K562 (cell line): ENCODE measurements around the gene SERPINF2. TPM values are rescaled to one million over a fixed set of nuclear protein-coding genes. Genes with fewer than 3 reads are reported as not detected.

Experiments used
- ATAC-seq: fragments of 200-7000 bp; cut with Tn5 transposase; 3 replicates; pipeline ENCODE4 v1.9.1; 2020; ENCODE audit warnings: moderate library complexity
- BruUV-seq: library from RNA; stranded (reverse); fragments of 400-500 nt; replicated peaks from 2 replicates; lab custom pipeline; 2021; lab: Mats Ljungman, UMichigan
- CTCF ChIA-PET: fragments of 300-600 bp; formaldehyde crosslinking; extraction: SDS; loops from one replicate; lab custom pipeline; 2021; ENCODE audit warnings: low intra/inter-chr PET ratio; lab: Yijun Ruan, JAX
- POLR2A ChIA-PET: fragments of 300-600, 350-650 bp; sonication (Branson Sonifier 250); formaldehyde crosslinking; extraction: SDS; loops from one replicate; lab custom pipeline; 2021; ENCODE audit warnings: antibody characterized with exemption, inconsistent platforms; lab: Yijun Ruan, JAX
- DNase-seq, 4 experiments: peaks; one replicate each; pipeline versions ENCODE4 v3.0.0 to v3.0.0-alpha.2; 2011 to 2018; ENCODE audit warnings: low spot score in 3 of 4, mixed read lengths in 3 of 4; ENCODE audit errors: extremely low read depth in 1 of 4
- FAIRE-seq: peaks from 2 replicates; lab custom pipeline; 2011; peaks lifted over from hg19 to GRCh38; lab: Jason Lieb, UNC
- H2AFZ ChIP-seq: 2 replicates; pipeline ENCODE4 v1.6.0; 2011; ENCODE audit warnings: low read depth, low read length, control low read depth, inconsistent platforms
- H3K27ac ChIP-seq: fragments of 200-600 bp; 3 replicates; pipeline ENCODE4 v1.8.0; 2011; ENCODE audit warnings: low read depth, mild to moderate bottlenecking, control low read depth, inconsistent platforms, low read length, moderate library complexity, mixed read lengths; ENCODE audit errors: extremely low read depth
- H3K27me3 ChIP-seq, 2 experiments: fragments of 300-600 bp in 1 of 2; 2 replicates in 1 of 2; 3 replicates in 1 of 2; pipeline versions ENCODE4 v1.6.0 to v1.8.0; 2011; ENCODE audit warnings: inconsistent platforms in 2 of 2, low read length in 2 of 2, mild to moderate bottlenecking in 1 of 2, mixed read lengths in 1 of 2, moderate library complexity in 1 of 2; ENCODE audit not compliant: control insufficient read depth in 2 of 2, insufficient read depth in 2 of 2
- H3K36me3 ChIP-seq: fragments of 300-600 bp; 3 replicates; pipeline ENCODE4 v1.8.0; 2011; ENCODE audit warnings: mild to moderate bottlenecking, low read length, inconsistent platforms; ENCODE audit not compliant: control insufficient read depth, insufficient read depth
- H3K4me1 ChIP-seq, 2 experiments: fragments of 200-600 bp in 1 of 2; replicated peaks in 1 of 2; 2 replicates in 1 of 2; 3 replicates in 1 of 2; pipeline versions ENCODE4 v1.5.1 to v1.8.0; 2011; ENCODE audit warnings: inconsistent platforms in 2 of 2, low read length in 2 of 2, mild to moderate bottlenecking in 1 of 2, mixed read lengths in 1 of 2, moderate library complexity in 1 of 2; ENCODE audit not compliant: control insufficient read depth in 2 of 2, insufficient read depth in 2 of 2
- H3K4me2 ChIP-seq: 2 replicates; pipeline ENCODE4 v1.6.1; 2011; ENCODE audit warnings: low read length, control low read depth, inconsistent platforms, mixed read lengths; ENCODE audit not compliant: insufficient read depth
- H3K4me3 ChIP-seq: fragments of 200-600 bp; sonication (generic), shearing (Covaris generic); 2 replicates; pipeline ENCODE4 v1.5.1; 2016; ENCODE audit warnings: control low read depth, inconsistent platforms
- H3K79me2 ChIP-seq: fragments of 200-600 bp; 3 replicates; pipeline ENCODE4 v1.8.0; 2011; ENCODE audit warnings: low read length, inconsistent platforms; ENCODE audit not compliant: control insufficient read depth, insufficient read depth
- H3K9ac ChIP-seq, 2 experiments: 2 replicates each; pipeline versions ENCODE4 v1.6.0 to v1.6.1; 2011; ENCODE audit warnings: low read depth in 2 of 2, low read length in 2 of 2, control low read depth in 1 of 2, inconsistent platforms in 1 of 2, mild to moderate bottlenecking in 1 of 2, mixed read lengths in 1 of 2; ENCODE audit not compliant: insufficient read depth in 1 of 2
- H3K9me1 ChIP-seq: one replicate; pipeline ENCODE4 v1.6.0; 2011; ENCODE audit warnings: inconsistent platforms, mild to moderate bottlenecking, low read length, moderate library complexity; ENCODE audit not compliant: control insufficient read depth, insufficient read depth
- H3K9me3 ChIP-seq: replicated peaks from 2 replicates; pipeline ENCODE4 v1.5.1; 2011; ENCODE audit warnings: low read depth, low read length, inconsistent platforms; ENCODE audit not compliant: control insufficient read depth, insufficient read depth
- H4K20me1 ChIP-seq: replicated peaks from 2 replicates; pipeline ENCODE4 v1.6.1; 2011; ENCODE audit warnings: low read length, inconsistent platforms, mixed read lengths; ENCODE audit not compliant: control insufficient read depth, insufficient read depth
- E2F6 ChIP-seq, 2 experiments: IDR thresholded peaks; 2 replicates each; pipeline ENCODE4 v1.6.1; 2011; ENCODE audit warnings: borderline replicate concordance in 1 of 2, control low read depth in 1 of 2, low read depth in 1 of 2, low read length in 1 of 2, mild to moderate bottlenecking in 1 of 2, mixed read lengths in 1 of 2, moderate library complexity in 1 of 2; ENCODE audit not compliant: insufficient read depth in 1 of 2, insufficient read length in 1 of 2, poor library complexity in 1 of 2, severe bottlenecking in 1 of 2; ENCODE audit errors: extremely low read depth in 1 of 2
- ETS1 ChIP-seq: conservative IDR thresholded peaks from 2 replicates; pipeline ENCODE4 v1.6.1; 2011; ENCODE audit warnings: low read depth, mild to moderate bottlenecking, low read length; ENCODE audit not compliant: control insufficient read depth
- L3MBTL2 ChIP-seq: fragments of 450-650 bp; IDR thresholded peaks from 2 replicates; pipeline ENCODE4 v1.6.1; 2016; ENCODE audit warnings: mild to moderate bottlenecking, moderate library complexity
- SAFB2 ChIP-seq: fragments of 200-400 bp; formaldehyde crosslinking; IDR thresholded peaks from 2 replicates; pipeline ENCODE4 v1.6.1; 2018; ENCODE audit warnings: borderline replicate concordance, low read length, low read depth, moderate library complexity; ENCODE audit not compliant: severe bottlenecking
- TOE1 ChIP-seq, 2 experiments: fragments of 450-650 bp in 1 of 2; sonication (generic) in 1 of 2; formaldehyde crosslinking in 1 of 2; IDR thresholded peaks; 2 replicates each; pipeline versions ENCODE4 v1.7.1 to v1.8.0; 2016 to 2022; ENCODE audit warnings: borderline replicate concordance in 2 of 2, mild to moderate bottlenecking in 2 of 2, antibody characterized with exemption in 1 of 2, inconsistent platforms in 1 of 2, low read depth in 1 of 2, missing genetic modification reagents in 1 of 2, moderate library complexity in 1 of 2
- ZNF398 ChIP-seq: fragments of 250-450 bp; sonication (Bioruptor Pico); IDR thresholded peaks from 2 replicates; pipeline ENCODE4 v1.8.0; 2021; ENCODE audit warnings: moderate library complexity, mild to moderate bottlenecking, inconsistent platforms
- ZNF511 ChIP-seq: sonication (generic); formaldehyde crosslinking; IDR thresholded peaks from 2 replicates; pipeline ENCODE4 v1.8.0; 2022; ENCODE audit warnings: mild to moderate bottlenecking, missing genetic modification reagents
- WGBS: fragments of 100-300 bp; shearing (Covaris generic); methylation state at CpG from one replicate; pipeline ENCODE4 v1.1.6; 2016; ENCODE audit warnings: low coverage, mixed read lengths; ENCODE audit not compliant: insufficient coverage; ENCODE audit errors: missing lambda C conversion rate; 5-methylcytosine and 5-hydroxymethylcytosine counted together
- in situ Hi-C: fragments of 300-500 bp; cut with MboI; formaldehyde crosslinking; loops from 4 replicates; pipeline ENCODE4 v1.15.0; 2018; ENCODE audit warnings: inconsistent platforms, mixed read lengths
- intact Hi-C: fragments of 100-400 bp; cut with micrococcal nuclease; formaldehyde crosslinking; loops from 2 replicates; pipeline ENCODE4 v1.14.2; 2022
- polyA plus RNA-seq, 8 experiments: library from polyadenylated mRNA; depleted of rRNA in 4 of 8; stranded (reverse) in 5 of 8; unstranded in 3 of 8; fragments of >200 nt; fragmentation: Nextera tagmentation in 2 of 8; fragmentation: Illumina TruSeq in 1 of 8; extraction: Ambion mirVana in 2 of 8; extraction: Trizol in 1 of 8; gene quantifications; 2 replicates each; pipeline versions ENCODE4 v1.2.1 to v1.2.3, GENCODE V29; 2011 to 2014; ENCODE audit warnings: inconsistent platforms in 1 of 8, missing spikeins in 1 of 8
- total RNA-seq, 7 experiments: library from RNA; depleted of rRNA in 6 of 7; stranded (reverse); fragments of >200 nt in 6 of 7; fragmentation: Illumina TruSeq in 2 of 7; extraction: Trizol in 2 of 7; gene quantifications; 2 replicates each; pipeline versions ENCODE4 v1.2.1 to v1.2.3, GENCODE V29; 2011 to 2021; ENCODE audit warnings: low replicate concordance in 1 of 7

Gene SERPINF2
- total and polyA plus RNA-seq, 9 of the 15 experiments (the other 6 are each of a cell fraction or from before 2014, with no cell fraction given): 0.22 TPM; not detected in 8

- FAIRE-seq (peak; percentile 66), ATAC-seq (peak; percentile 78), DNase-seq (peak; percentile 80 to 88 (median 82))
- H4K20me1 ChIP-seq: no peaks in the 10 kb centered on the region
- intact Hi-C loops: loop anchor here (5.0 kb wide), 1 partner anchor 58 kb away; no protein-coding TSS in a partner anchor
- no peaks in the 10 kb centered on the region for H3K9me3 ChIP-seq
- no peaks in the 10 kb centered on the region for H3K9me1 ChIP-seq
- H3K79me2 ChIP-seq: peaks cover 11% of the 10 kb centered on the region; the same call in 2 of the 3 replicates
- ChIA-PET POLR2A (no interaction called here), CTCF (no interaction called here)
- H3K27ac ChIP-seq: peak within 1 kb of the TSS; percentile 69; the same call in 2 of the 3 replicates
- H3K4me1 ChIP-seq: peaks cover 14 to 55% of the 10 kb centered on the region in 2 experiments; a peak in 4 of 5 replicates
- no TSS peak for BruUV-seq
- peak within 1 kb of the TSS; percentile 80 for H3K4me2 ChIP-seq
- H3K36me3 ChIP-seq: peaks cover 7% of the 10 kb centered on the region; the same call in 1 of the 3 replicates
- no peaks in the 10 kb centered on the region for H3K27me3 ChIP-seq
- in situ Hi-C loops: no loop called here
- 13% methylated on average over 17 of the region's 57 CpGs for WGBS
- H3K9ac ChIP-seq: peak within 1 kb of the TSS; percentile 49 to 92; a peak in 3 of 4 replicates
- H3K4me3 ChIP-seq: peak within 1 kb of the TSS; percentile 67
- H2AFZ ChIP-seq: peak within 1 kb of the TSS; percentile 88
- peak; percentile 85; the same call in 1 of the 2 replicates for TF ChIP-seq ETS1
- TF ChIP-seq ZNF398 (CRISPR knock-in tag): no peak
- peak; percentile 95 for TF ChIP-seq TOE1 (IDR thresholded peaks at IDR 0.05; ENCODE audit: borderline replicate concordance)
- no peak for TF ChIP-seq TOE1 (CRISPR knock-in tag; IDR thresholded peaks at IDR 0.05; ENCODE audit: borderline replicate concordance, low read depth)
- peak; percentile 73; the same call in 1 of the 2 replicates for TF ChIP-seq ZNF511
- TF ChIP-seq SAFB2: no peak
- peak; percentile 86 to 98 for TF ChIP-seq E2F6 (IDR thresholded peaks at IDR 0.05; ENCODE audit: borderline replicate concordance in 1 of 2, extremely low read depth in 1 of 2, insufficient read depth in 1 of 2, insufficient read length in 1 of 2, low read depth in 1 of 2, low read length in 1 of 2, poor library complexity in 1 of 2, severe bottlenecking in 1 of 2)
- TF ChIP-seq L3MBTL2: peak; percentile 82
These were observed 18.3 kb upstream of the SERPINF2 start, which contains the start of gene WDR81 for GRCh38 chr17:1724351-1724868. Gene WDR81, plus strand, starts transcription at chr17:1724704. Its CDS starts 256 bp downstream, at chr17:1724960.
